T-helper 1 cell treated with Interleukin-12 subunit alpha and Interleukin-12 subunit beta and Interleukin-4 antibody, amounts not matched to agents 30 ng/mL and 1 ng/mL, for 36 hours (primary cell): ENCODE results near the gene MXRA5. TPM values are rescaled to one million over a fixed set of nuclear protein-coding genes. Genes with fewer than 3 reads are reported as not detected.
"Not testable (repeated sequence)": the region's sequence is repeated elsewhere in the genome, so short reads cannot be mapped to it uniquely, and the experiment has no call there.

Source experiments
- intact Hi-C: fragments of 100-400 bp; cut with micrococcal nuclease; formaldehyde crosslinking; loops from one replicate; pipeline ENCODE4 v1.15.1; 2024
- total RNA-seq: library from RNA; stranded (reverse); gene quantifications from 2 replicates; pipeline ENCODE4 v1.2.3, GENCODE V29; 2022

The MXRA5 gene
- total RNA-seq, 1 donor from 2014 or later = not detected

DNA sequence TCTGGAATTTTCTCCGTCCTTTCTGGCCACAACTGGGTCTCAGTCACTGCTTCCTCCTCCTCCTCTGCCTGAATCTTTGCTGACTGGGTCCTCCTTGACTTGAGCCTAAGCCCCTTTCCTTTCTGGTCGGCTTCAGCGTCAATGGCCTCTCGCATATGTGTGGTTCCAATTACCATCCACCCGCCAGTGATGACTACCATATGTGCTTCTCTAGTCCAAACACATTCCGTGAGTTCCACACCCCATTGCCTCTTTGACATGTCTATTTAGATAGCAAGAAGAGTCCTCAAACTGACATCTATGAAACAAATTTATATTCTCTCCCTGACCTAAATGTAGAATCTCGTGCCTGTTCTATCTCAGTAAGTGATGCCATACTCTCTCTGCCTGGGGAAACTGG, 19.8 kb downstream of the MXRA5 start:
- intact Hi-C loops = no loop called here

DNA sequence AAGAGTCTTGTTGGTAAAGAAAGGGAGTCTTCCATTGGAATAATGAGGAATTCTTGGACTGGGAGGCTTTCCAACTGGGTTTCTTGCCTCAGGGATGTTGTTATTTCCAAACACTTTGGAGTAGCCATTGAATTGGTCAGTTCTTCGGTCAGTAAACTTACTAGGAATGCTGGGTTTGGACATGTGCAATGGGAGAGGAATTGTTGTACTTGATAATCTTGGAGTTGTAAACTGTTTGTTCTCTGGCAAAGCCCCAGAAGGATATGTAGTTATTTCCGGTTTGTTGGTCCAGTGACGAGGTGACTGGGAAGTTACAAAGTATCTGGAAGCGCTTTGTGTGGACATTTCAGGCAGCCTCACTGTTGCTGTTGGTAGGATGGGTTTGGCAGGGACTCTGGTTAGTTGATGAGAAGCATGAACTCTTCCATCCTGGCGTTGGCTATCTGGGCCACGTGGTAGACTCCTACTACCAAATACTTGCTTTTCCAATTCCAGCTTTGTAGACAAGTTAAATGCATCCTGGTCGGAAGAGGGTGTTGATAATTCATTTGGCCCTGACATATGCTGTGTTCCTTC, 25.9 kb downstream of the MXRA5 start:
- intact Hi-C loops = no loop called here

DNA sequence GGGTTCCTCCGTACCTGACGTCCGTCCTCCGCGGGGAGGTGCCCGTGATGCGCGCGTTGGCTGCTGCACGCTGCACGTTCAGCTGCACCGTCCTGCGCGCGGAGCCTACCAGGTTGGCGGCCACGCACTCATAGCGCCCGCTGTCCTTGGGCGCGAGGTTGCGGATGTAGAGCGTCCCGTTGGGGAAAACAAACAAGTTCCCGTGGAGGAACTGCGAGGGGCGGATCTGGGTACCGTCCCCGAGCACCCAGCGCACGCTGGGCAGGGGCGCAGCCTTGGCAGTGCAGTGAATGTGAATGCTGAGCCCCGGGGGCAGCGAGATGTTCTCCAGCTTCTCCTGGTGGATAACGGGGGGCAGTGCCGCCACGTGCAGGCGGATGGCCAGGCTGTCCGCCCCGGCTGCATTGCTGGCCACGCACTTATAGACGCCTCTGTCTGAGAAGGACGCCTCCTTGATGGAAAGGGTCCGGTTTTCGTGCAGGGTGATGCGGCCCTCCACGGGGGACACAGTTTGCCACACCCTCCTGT, 29.2 kb downstream of the MXRA5 start:
- intact Hi-C loops = no loop called here

DNA sequence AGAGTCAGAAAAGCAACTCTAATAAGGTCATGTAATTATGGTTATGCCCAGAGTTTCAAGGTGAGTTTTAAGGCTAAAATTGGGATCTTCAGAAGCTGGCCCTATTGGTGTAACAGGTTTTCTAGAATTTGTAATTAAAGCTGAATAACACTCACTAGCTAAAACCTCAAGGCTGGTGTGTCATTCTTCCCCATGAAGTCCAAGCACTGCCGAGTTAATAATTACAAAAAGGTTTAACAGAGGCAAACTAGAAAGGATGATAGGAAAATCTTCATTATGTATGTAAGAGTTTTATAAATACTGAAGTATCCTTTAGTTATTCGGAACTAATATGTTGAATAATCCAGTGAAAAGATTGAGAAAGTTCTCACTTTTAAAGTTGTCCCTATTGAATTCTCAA, 34.3 kb downstream of the MXRA5 start:
- intact Hi-C loops = no loop called here

DNA sequence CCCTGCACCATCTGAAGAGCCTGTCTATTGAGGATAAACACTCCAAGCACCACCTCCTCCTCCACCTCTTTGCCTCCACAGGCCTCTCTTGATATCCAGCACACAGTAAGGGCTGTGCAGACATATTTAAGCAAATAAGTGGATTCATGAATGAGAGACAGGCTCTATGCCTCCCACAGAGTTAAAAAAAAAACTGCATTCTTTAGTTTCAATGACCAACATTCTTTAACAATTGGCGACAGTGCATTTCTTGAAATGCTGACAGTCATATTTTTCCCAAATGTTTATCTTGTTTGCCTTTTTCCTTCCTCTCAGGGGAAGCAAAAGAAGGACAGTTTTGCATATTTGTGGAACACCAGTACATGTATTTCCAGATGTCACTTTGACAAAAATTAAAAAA, 38.6 kb downstream of the MXRA5 start:
- intact Hi-C loops = no loop called here

DNA sequence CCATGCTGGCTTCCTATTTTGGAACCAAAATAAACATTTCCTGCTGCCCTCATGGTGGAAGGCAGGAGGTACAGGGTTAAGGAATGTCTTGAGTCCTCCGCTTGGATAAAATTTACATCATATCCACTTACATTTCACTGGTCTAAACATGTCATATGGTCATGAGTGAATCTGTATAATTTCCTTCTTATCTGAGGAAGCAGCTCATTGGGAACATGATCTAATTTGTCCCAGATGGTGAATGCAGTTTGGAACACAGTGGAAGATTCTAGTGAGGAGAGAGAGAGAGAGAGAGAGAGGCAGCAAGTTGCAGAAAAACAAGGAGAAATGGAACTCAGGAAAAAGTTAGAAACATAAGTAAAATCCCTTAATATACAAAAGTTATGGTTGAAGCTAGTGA, 46.8 kb downstream of the MXRA5 start:
- intact Hi-C loops = no loop called here

DNA sequence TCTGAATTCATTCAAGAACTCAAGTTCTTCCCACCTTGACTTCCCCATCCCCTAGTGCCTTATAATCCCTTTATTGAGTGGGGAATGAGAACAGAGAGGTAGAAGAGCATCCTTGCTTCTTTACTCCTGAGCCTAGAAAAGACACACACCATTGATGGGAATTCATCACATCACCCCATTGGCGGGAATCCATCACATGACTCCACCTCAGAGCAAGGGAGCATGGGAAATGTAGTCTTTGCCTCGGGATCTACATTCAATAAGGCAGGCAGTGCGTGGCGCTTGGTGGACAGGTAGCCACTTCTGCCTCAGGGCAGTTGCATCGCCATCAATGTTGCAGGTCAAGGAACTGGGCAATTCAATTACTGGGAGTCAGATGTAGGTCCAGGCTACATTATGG, 50.7 kb downstream of the MXRA5 start:
- intact Hi-C loops = no loop called here

DNA sequence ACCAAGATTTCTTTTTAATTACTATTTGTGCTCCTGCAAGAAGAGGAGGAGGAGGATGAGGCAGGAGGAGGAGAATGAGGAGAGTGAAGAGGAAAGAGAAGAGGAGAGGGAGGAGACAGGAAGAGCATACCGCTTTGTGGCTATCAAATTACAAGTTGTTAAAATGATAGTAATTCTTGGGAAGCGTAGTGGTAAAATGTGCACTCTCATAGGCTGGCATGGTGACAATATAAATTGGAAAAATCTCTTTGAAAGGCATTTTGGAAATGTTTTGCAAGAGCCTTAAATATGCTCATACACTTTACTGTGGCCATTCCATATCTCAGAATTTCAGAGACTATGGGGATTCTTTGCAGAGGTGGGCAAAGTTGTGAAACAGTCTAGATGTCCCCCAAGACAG, 53.2 kb downstream of the MXRA5 start:
- intact Hi-C loops = no loop called here

DNA sequence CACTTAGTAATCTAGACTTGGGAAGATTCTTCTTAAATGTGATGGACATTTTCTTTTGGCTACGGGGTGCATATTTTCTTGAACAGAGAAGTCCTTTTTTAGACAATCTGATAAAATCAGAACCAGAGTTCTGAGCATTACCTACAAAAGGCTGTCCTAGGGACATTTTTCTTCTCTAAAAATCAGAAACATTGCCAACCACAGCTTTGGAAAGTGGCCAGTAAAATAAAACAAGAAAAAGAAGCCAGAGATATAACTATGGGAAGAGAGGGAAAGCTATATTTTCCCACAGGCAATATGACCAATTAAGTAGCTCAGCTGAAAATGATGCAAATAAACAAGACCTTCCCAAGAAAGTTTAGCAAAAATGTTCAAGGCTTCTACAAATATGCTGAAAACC, 55.9 kb downstream of the MXRA5 start:
- intact Hi-C loops = no loop called here

DNA sequence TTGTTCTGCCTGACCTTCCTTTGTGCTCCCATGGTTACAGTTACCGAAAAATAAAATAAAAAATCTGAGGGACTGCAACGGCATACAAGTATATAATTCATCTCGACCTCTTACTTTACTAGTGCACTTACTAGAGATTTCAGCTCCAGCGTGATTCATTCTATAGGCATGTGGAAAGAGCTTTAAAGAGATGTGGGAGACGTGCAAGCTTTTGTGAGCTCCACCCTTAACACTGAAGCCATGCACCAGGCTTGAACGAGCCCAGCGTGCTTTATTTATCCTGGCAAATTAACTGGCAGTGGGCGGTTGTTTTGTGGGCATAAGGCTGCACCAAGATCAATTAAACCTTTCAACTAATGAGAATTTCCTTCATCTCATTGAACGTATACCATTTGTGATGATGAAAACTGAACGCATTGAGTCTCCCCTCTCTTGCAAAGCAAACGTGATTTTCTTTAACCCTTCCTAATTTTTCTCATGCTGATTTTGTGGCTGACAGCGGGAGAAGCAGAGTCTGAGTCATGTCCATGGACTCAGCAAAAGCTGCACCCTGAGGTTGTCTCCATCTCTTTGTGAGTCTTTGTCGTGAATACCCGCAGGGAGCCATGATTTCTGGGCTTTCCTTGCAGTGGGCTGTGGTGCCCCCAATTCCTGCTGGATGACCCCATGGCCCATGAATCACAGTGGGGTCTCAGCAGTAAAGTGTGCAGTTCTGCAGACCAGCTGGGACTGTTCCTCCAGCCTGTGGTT, 60.1 kb downstream of the MXRA5 start:
- intact Hi-C loops = no loop called here

DNA sequence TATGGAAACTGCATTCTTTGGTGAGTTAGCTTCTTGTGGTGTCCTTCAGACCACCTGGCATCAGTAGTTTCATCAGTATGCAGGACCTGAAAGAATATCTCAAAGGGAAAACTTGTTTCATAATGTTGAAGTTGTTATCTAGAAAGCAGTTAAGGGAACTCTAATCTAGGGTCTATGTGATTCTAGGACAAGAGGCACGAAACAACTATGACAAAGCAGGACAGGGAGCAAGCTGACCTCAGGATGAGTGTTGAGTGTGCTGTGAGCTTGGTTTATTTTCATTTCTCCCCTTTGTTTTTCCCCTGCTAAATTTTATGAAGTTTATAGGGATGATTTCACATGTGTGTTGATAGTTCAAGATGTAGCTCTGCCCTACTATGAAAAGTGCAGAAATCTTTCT, 65.7 kb downstream of the MXRA5 start:
- intact Hi-C loops = no loop called here

DNA sequence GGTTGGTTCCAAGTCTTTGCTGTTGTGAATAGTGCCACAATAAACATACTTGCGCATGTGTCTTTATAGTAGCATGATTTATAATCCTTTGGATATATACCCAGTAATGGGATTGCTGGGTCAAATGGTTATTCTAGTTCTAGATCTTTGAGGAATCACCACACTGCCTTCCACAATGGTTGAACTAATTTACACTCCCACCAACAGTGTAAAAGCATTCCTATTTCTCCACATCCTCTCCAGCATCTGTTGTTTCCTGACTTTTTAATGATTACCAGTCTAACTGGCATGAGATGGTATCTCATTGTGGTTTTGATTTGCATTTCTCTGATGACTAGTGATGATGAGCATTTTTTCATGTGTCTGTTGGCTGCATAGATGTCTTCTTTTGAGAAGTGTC, 72.8 kb downstream of the MXRA5 start:
- intact Hi-C loops = not testable (repeated sequence)

DNA sequence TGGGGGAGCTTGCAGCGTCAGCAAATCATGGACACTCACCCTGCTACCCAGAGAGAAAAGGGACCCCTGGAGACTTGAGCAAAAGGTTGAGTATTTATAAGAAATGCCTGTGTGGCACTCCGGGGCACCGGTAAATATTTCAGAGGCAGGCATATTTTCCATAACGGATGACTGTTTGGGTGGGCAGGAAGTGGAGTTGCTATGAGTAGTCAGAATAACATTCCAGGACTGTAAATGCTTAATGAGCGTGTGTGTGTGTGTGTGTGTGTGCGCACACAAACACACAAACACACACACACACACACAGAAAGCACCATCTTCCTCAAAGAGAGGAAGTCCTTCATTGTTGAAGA, 74.6 kb downstream of the MXRA5 start:
- intact Hi-C loops = no loop called here

DNA sequence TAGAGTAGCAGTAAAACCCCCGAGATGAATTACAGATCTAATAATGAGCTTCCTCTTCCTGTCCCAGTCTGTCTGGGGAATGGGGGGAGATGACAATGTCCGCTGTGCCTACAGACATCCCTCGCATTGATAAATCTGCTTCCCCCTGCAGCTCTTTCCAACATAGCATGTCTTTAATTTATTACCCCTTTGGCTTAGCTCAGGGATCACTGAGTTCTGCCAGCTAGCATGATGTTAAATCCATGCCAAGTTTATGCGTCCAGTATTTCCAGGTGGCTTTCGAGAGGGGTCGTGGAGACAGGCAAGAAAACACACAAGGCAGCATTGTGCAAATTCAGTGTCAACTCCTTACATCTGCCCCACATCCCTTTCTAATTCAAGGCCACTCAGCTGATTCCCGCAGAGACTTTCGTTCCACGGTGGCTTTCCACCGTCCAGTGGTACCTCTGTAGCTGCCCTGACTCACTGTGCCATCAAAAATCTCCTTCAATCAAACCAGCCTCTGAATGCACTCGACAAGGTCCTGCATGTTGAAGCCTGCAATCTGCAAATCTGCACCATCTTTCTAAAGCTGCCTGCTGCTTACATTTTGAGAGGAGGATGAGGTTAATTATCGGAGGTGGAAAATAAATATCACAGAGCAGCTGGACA, 75.1 kb downstream of the MXRA5 start:
- intact Hi-C loops = no loop called here

DNA sequence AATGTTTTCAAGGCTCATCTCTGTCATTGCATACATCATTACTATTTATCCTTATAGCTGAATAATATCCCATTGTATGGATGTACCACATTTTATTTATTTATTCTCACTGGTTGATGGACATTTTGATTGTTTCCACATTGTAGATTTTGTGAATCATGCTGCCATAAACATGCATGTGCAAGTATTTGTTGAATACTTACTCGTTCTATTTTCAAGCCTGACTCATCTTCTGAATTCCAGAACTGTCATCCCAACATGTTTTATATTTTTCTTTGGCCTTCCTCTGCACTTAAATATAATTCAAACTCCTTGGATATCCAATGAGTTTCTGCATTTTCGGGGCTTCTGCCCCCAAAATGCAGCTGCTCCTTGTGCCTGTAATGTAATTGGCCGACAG, 77.6 kb downstream of the MXRA5 start:
- intact Hi-C loops = no loop called here

DNA sequence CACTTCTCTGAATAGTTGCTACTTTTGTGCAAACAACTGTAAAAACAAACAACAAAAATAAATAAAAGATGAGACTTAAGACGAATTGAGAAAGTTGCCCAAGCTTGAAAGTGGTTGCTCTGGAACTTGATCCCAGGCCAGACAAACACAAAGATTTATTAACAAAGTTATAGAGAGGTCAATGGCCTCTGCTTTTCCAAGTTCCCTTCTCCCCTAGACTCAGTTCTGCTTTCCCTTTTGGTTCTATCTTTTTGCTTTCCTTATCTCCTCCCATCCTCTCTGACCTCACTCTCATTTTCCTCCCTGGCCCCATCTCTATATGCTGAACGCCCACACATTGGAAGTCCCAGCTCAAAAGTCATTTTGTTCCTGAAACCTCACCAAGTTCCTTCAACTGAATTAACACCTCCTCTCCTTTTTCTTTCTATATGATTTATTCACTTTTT, 82.7 kb downstream of the MXRA5 start:
- intact Hi-C loops = no loop called here

DNA sequence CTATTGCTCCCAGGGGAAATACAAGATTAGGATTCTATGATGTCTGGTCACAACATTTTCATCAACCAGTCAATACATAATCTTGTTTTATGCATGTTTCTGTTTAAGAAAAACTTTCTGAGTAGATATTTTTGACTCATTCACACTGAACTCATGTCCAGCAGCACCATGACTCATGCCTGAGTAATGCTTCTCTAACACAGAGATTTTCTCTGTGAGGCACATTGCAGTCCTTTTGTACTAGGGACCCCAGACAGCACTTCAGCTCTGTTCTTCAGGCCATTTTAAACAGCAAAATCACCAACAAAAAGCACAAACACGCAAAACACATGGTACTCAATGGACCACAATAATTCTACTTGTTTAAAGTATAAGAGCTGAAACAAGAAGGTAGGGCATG, 83.6 kb downstream of the MXRA5 start:
- intact Hi-C loops = no loop called here
